Testis (tissue), 5 donors: ENCODE data around the gene SPINK1. TPM values are rescaled to one million over a fixed set of nuclear protein-coding genes. Genes with fewer than 3 reads are reported as not detected.

Experiments
- DNase-seq: peaks from one replicate; pipeline ENCODE4 v3.0.0-alpha.2; 2019
- H3K27ac ChIP-seq, 2 donors: fragments of 200-600 bp; sonication (generic); one replicate each; pipeline ENCODE4 v1.5.1; 2019
- H3K27me3 ChIP-seq: fragments of 200-600 bp; sonication (generic); one replicate; pipeline ENCODE4 v1.5.1; 2019
- H3K36me3 ChIP-seq: fragments of 200-600 bp; sonication (generic); one replicate; pipeline ENCODE4 v1.5.1; 2017; ENCODE audit warnings: low read depth; ENCODE audit errors: missing control alignments
- H3K4me1 ChIP-seq: fragments of 200-600 bp; sonication (generic); one replicate; pipeline ENCODE4 v1.5.1; 2019
- H3K4me3 ChIP-seq, 2 donors: fragments of 200-600 bp; sonication (generic); one replicate each; pipeline ENCODE4 v1.5.1; 2017 to 2019
- H3K9me3 ChIP-seq: fragments of 200-600 bp; sonication (generic); one replicate; pipeline ENCODE4 v1.5.1; 2017
- CTCF ChIP-seq, 3 experiments: fragments of 450-650 bp in 2 of 3; fragments of 200-600 bp in 1 of 3; sonication (generic) in 1 of 3; IDR thresholded peaks; one replicate each; pipeline ENCODE4 v1.5.1; 2016 to 2019; ENCODE audit warnings: antibody characterized with exemption in 3 of 3, mild to moderate bottlenecking in 2 of 3, moderate library complexity in 1 of 3
- POLR2A ChIP-seq: fragments of 450-650 bp; IDR thresholded peaks from one replicate; pipeline ENCODE4 v1.6.1; 2017; ENCODE audit warnings: antibody characterized with exemption, mild to moderate bottlenecking, moderate library complexity
- WGBS, 2 donors: methylation state at CpG; one replicate each; pipeline ENCODE4 v1.1.5; 2018; 5-methylcytosine and 5-hydroxymethylcytosine counted together
- intact Hi-C: fragments of 100-400 bp; cut with DNase I; formaldehyde crosslinking; loops from one replicate; pipeline ENCODE4 v1.15.1; 2023; ENCODE audit warnings: low total_unique reads
- long read RNA-seq, 2 donors: transcript quantifications; one replicate each; lab custom pipeline, GENCODE V29; 2026
- polyA plus RNA-seq: library from polyadenylated mRNA; stranded (reverse); fragments of 350-450 nt; fragmentation: Illumina TruSeq; extraction: RNeasy Lipid Tissue Mini Kit (QIAGEN cat#74804); gene quantifications from one replicate; pipeline ENCODE4 v1.2.3, GENCODE V29; 2014; ENCODE audit warnings: low read depth, low replicate concordance; ENCODE audit not compliant: insufficient read depth
- total RNA-seq, 2 donors: library from RNA; depleted of rRNA; stranded (reverse); fragments of >200 nt; gene quantifications; one replicate each; pipeline ENCODE4 v1.2.3, GENCODE V29; 2016

SPINK1 gene
- not detected for total RNA-seq
- polyA plus RNA-seq, result not detected
- long read RNA-seq, donor 1, result 0 reads
- long read RNA-seq, donor 2, transcript SPINK1-201 (4 exons, 542 nt), result major isoform, 8 of 12 reads
- long read RNA-seq, donor 2, partial matches to known transcripts, result 0 of 12 reads
- long read RNA-seq, donor 2, other reads (novel, unspliced or antisense), result 0 of 12 reads

GRCh38 chr5:147831465-147831864 is at the start of gene SPINK1:
TSS of gene SPINK1 (minus strand) at chr5:147831671. CDS start at chr5:147831577, 94 bp downstream.
- WGBS, 2 donors, result 89 to 95% methylated on average over 3 of the region's 3 CpGs
- Histone ChIP-seq H3K4me3 (no peak within 1 kb of the TSS), H3K9me3 (no peaks in the 10 kb centered on the region), H3K27ac (no peak within 1 kb of the TSS), H3K36me3 (no peaks in the 10 kb centered on the region), H3K27me3 (no peaks in the 10 kb centered on the region), H3K4me1 (no peaks in the 10 kb centered on the region)
- DNase-seq, result no peak
- intact Hi-C loops, result no loop called here
- no peak for TF ChIP-seq CTCF (IDR thresholded peaks at IDR 0.05)
- TF ChIP-seq POLR2A, result no peak

GRCh38 chr5:147880487-147880886 is 49.0 kb upstream of the SPINK1 start:
- H3K27me3 ChIP-seq, result no peaks in the 10 kb centered on the region
- no peaks in the 10 kb centered on the region for H3K9me3 ChIP-seq
- intact Hi-C loops, result no loop called here
- H3K36me3 ChIP-seq, result no peaks in the 10 kb centered on the region
- H3K4me3 ChIP-seq, result no peak overlapping the region
- DNase-seq, result no peak
- no peak overlapping the region for H3K27ac ChIP-seq
- no peaks in the 10 kb centered on the region for H3K4me1 ChIP-seq
- 92 to 94% methylated on average over 2 of the region's 2 CpGs for WGBS, 2 donors
- TF ChIP-seq POLR2A (no peak), CTCF (IDR thresholded peaks at IDR 0.05) (no peak)

- Histone ChIP-seq H3K36me3 (no peaks in the 10 kb centered on the region), H3K4me3 (no peak overlapping the region), H3K27ac (no peak overlapping the region), H3K9me3 (no peaks in the 10 kb centered on the region), H3K27me3 (no peaks in the 10 kb centered on the region), H3K4me1 (no peaks in the 10 kb centered on the region)
- 94 to 96% methylated on average over 3 of the region's 3 CpGs for WGBS, 2 donors
- intact Hi-C loops, result no loop called here
- TF ChIP-seq POLR2A (no peak), CTCF (IDR thresholded peaks at IDR 0.05) (no peak)
- no peak for DNase-seq
Observed at GRCh38 chr5:147879784-147880183, 48.3 kb upstream of the SPINK1 start.

GRCh38 chr5:147878066-147878759 is 46.7 kb upstream of the SPINK1 start, which contains the start of gene SCGB3A2:
TSS of gene SCGB3A2 (plus strand) at chr5:147878711. CDS start at chr5:147878804, 93 bp downstream.
- Histone ChIP-seq H3K27ac (no peak within 1 kb of the TSS), H3K36me3 (no peaks in the 10 kb centered on the region), H3K4me3 (no peak within 1 kb of the TSS), H3K9me3 (no peaks in the 10 kb centered on the region), H3K4me1 (no peaks in the 10 kb centered on the region), H3K27me3 (no peaks in the 10 kb centered on the region)
- intact Hi-C loops, result no loop called here
- TF ChIP-seq CTCF (IDR thresholded peaks at IDR 0.05), result no peak
- 71 to 82% methylated on average over 2 of the region's 2 CpGs for WGBS, 2 donors
- DNase-seq, result no peak
